ENCODE results near the gene KRT7.

KRT7 gene

DNA sequence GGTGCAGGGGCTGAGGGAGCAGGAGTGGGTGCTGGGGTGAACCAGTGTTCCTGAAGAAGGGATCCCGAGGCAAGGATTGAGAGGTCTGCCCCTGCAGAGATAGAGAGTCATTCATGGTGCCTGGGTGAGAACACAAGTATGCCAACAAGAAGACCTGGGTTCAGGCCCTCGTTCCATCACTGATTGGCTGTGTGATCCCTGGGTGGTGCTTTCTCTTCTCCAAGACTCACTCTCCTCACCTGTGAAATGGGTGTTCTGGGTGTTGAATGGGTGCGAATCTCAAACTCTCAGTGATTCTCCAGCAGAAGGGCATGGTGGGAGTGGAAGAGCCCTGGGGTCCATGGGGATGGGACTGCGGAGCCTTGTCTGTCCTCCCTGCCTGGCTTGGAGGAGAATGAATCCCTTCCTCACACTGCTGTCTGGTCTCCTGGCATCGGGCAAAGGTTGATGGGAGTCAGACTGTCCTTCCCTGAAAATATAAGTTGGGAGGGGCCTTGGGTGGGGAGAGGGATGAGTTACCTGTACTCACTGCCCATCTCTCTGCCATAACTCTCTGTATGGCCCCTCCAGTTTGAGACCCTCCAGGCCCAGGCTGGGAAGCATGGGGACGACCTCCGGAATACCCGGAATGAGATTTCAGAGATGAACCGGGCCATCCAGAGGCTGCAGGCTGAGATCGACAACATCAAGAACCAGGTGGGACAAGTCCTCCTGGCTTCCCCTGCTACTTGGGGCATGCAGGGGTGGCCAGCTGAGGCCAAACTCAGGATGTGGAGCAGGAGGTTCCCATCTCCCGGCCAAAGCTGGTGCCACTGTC lies 9.6 kb downstream of the KRT7 start:
- H3K79me2 ChIP-seq (ENCODE audit: control insufficient read depth, insufficient read depth, low read length) = no peaks in the 10 kb centered on the region
- no peaks in the 10 kb centered on the region for H3K27me3 ChIP-seq (ENCODE audit: insufficient read depth, low read length, poor library complexity)
- no peak overlapping the region for H4K5ac ChIP-seq (ENCODE audit: low read length)
- H2BK15ac ChIP-seq (replicated peaks; ENCODE audit: low read depth) = no peak overlapping the region
- H3K4me2 ChIP-seq (ENCODE audit: low read length) = no peak overlapping the region
- H3K4ac ChIP-seq (ENCODE audit: low read depth, low read length) = no peak overlapping the region
- H3K36me3 ChIP-seq (ENCODE audit: control insufficient read depth, insufficient read depth, low read length) = no peaks in the 10 kb centered on the region
- H2BK120ac ChIP-seq (ENCODE audit: low read depth, low read length) = no peak overlapping the region
- H3K4me3 ChIP-seq (ENCODE audit: low read length) = no peak overlapping the region
- no peak overlapping the region for H2BK5ac ChIP-seq (ENCODE audit: low read length)
- H3K23ac ChIP-seq (ENCODE audit: low read length) = no peak overlapping the region
- no peaks in the 10 kb centered on the region for H3K4me1 ChIP-seq (ENCODE audit: control insufficient read depth, low read depth, low read length)
- no peak for DNase-seq
- H4K8ac ChIP-seq (ENCODE audit: low read depth, low read length) = no peak overlapping the region
- WGBS (ENCODE audit: extremely low coverage, insufficient coverage, low lambda C conversion rate) = no CpG with 5 or more reads among the region's 11 CpGs
- no peak overlapping the region for H3K56ac ChIP-seq (ENCODE audit: low read length)
- H3K9ac ChIP-seq (ENCODE audit: low read length) = no peak overlapping the region
- no peak overlapping the region for H3K18ac ChIP-seq (ENCODE audit: low read length)
- H2AK5ac ChIP-seq (ENCODE audit: low read length) = no peak overlapping the region
- no peaks in the 10 kb centered on the region for H3K79me1 ChIP-seq (ENCODE audit: low read length)
- H3K27ac ChIP-seq (ENCODE audit: low read depth, low read length) = no peak overlapping the region

DNA sequence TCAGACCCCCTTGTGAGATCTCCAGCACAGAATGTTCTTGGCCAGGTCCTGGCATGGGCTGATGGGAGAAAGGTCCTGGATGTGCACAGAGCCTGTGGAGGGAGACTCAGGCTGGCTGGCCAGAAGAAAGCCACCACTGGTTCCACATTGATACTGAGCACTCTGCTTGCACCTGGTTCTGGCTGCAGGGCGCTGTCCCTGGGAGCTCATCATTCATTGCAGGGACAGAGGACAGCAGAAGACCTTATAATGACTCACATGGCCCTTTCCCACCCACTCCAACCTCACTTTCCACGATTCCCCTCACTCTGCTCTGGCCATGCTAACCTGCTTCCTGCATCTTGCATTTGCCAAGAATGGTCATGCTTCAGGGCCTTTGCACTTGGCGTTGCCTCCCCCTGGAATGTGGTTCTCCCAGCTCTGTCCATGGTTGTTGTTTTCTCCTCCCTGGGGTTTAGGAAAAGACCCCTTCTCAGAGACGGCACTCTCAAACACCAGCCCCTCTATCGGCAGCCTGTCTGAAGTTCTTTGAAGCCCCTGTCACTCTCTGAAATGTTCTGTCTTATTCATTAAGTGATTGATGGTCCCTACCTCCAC lies 10.3 kb downstream of the KRT7 start:
- Histone ChIP-seq H3K4ac (ENCODE audit: low read depth, low read length) (no peak overlapping the region), H3K79me2 (ENCODE audit: control insufficient read depth, insufficient read depth, low read length) (no peaks in the 10 kb centered on the region), H3K79me1 (ENCODE audit: low read length) (no peaks in the 10 kb centered on the region), H2AK5ac (ENCODE audit: low read length) (no peak overlapping the region), H2BK15ac (replicated peaks; ENCODE audit: low read depth) (no peak overlapping the region), H3K27me3 (ENCODE audit: insufficient read depth, low read length, poor library complexity) (no peaks in the 10 kb centered on the region), H3K9ac (ENCODE audit: low read length) (no peak overlapping the region), H4K8ac (ENCODE audit: low read depth, low read length) (no peak overlapping the region), H4K5ac (ENCODE audit: low read length) (no peak overlapping the region), H3K36me3 (ENCODE audit: control insufficient read depth, insufficient read depth, low read length) (no peaks in the 10 kb centered on the region), H2BK120ac (ENCODE audit: low read depth, low read length) (no peak overlapping the region), H3K4me2 (ENCODE audit: low read length) (no peak overlapping the region), H3K27ac (ENCODE audit: low read depth, low read length) (no peak overlapping the region), H3K23ac (ENCODE audit: low read length) (no peak overlapping the region), H3K4me1 (ENCODE audit: control insufficient read depth, low read depth, low read length) (no peaks in the 10 kb centered on the region), H3K56ac (ENCODE audit: low read length) (no peak overlapping the region), H3K18ac (ENCODE audit: low read length) (no peak overlapping the region), H3K4me3 (ENCODE audit: low read length) (no peak overlapping the region), H2BK5ac (ENCODE audit: low read length) (no peak overlapping the region)
- DNase-seq = no peak
- no CpG with 5 or more reads among the region's 5 CpGs for WGBS (ENCODE audit: extremely low coverage, insufficient coverage, low lambda C conversion rate)

DNA sequence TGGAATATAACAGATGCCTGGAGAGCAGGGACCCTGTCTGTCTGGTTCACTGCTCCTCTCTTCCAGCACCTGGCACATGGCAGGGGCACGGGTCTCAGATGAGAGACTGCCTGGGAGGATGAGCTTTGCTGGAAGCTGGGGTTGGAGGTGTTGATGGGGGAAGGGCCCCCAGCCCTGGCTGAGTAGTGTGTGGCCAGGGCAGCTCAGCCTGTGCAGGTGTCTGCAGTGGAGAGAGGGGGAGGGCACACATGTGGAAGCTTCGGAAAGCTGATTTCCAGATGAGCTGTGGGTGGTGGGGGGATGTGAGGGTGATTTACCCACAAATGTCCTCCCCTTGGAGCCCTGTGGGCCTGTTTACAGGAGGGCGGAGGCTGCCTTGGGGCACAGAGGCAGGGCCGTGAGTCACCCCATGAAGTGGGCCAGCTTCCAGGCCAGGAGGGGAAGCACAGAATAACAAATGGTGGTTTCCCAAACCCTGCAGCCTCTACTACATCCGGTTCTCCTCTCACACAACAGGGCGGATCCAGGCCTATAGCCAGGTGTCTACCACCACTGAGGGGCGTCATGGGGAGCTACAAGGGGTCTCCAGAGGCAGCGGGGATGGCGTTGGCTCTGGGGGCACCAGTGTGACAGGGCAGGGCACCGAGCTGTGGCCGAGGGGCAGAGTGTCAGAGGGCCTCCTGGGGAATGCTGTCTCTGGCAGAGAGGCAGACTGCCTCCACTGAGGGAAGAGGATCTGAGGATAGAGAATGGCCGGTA lies 11.0 kb downstream of the KRT7 start:
- Histone ChIP-seq H3K23ac (ENCODE audit: low read length) (no peak overlapping the region), H3K27ac (ENCODE audit: low read depth, low read length) (no peak overlapping the region), H3K56ac (ENCODE audit: low read length) (no peak overlapping the region), H3K4me2 (ENCODE audit: low read length) (no peak overlapping the region), H2BK5ac (ENCODE audit: low read length) (no peak overlapping the region), H2BK15ac (replicated peaks; ENCODE audit: low read depth) (no peak overlapping the region), H4K5ac (ENCODE audit: low read length) (no peak overlapping the region), H4K8ac (ENCODE audit: low read depth, low read length) (no peak overlapping the region), H3K79me2 (ENCODE audit: control insufficient read depth, insufficient read depth, low read length) (no peaks in the 10 kb centered on the region), H3K9ac (ENCODE audit: low read length) (no peak overlapping the region), H3K27me3 (ENCODE audit: insufficient read depth, low read length, poor library complexity) (no peaks in the 10 kb centered on the region), H3K4me1 (ENCODE audit: control insufficient read depth, low read depth, low read length) (no peaks in the 10 kb centered on the region), H3K4me3 (ENCODE audit: low read length) (no peak overlapping the region), H3K79me1 (ENCODE audit: low read length) (no peaks in the 10 kb centered on the region), H3K18ac (ENCODE audit: low read length) (no peak overlapping the region), H3K4ac (ENCODE audit: low read depth, low read length) (no peak overlapping the region), H2AK5ac (ENCODE audit: low read length) (no peak overlapping the region), H2BK120ac (ENCODE audit: low read depth, low read length) (no peak overlapping the region), H3K36me3 (ENCODE audit: control insufficient read depth, insufficient read depth, low read length) (no peaks in the 10 kb centered on the region)
- DNase-seq = no peak
- WGBS (ENCODE audit: extremely low coverage, insufficient coverage, low lambda C conversion rate) = no CpG with 5 or more reads among the region's 12 CpGs

DNA sequence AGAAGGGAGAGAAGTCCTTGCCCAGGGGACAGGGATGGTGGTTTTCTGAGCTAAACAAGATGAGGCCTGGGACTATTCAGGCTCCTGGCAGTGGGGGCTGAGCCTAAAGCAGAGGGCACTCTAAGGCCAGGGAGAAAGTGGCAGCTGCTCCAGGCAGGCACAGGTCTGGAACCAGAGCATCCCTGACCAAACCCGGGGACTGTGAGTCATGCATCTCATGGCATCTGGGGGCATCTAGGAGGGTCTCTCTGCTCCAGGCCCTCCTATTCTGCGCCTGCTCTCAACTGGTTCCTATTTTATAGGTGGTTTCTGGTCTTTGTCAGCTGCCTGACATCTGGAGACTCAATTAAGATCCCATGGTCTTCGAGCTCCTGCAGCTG lies 11.6 kb downstream of the KRT7 start:
- Histone ChIP-seq H2BK15ac (replicated peaks; ENCODE audit: low read depth) (no peak overlapping the region), H3K18ac (ENCODE audit: low read length) (no peak overlapping the region), H3K79me2 (ENCODE audit: control insufficient read depth, insufficient read depth, low read length) (no peaks in the 10 kb centered on the region), H3K9ac (ENCODE audit: low read length) (no peak overlapping the region), H4K8ac (ENCODE audit: low read depth, low read length) (no peak overlapping the region), H3K56ac (ENCODE audit: low read length) (no peak overlapping the region), H3K27ac (ENCODE audit: low read depth, low read length) (no peak overlapping the region), H3K4me1 (ENCODE audit: control insufficient read depth, low read depth, low read length) (no peaks in the 10 kb centered on the region), H3K79me1 (ENCODE audit: low read length) (no peaks in the 10 kb centered on the region), H2AK5ac (ENCODE audit: low read length) (no peak overlapping the region), H3K4me2 (ENCODE audit: low read length) (no peak overlapping the region), H3K36me3 (ENCODE audit: control insufficient read depth, insufficient read depth, low read length) (no peaks in the 10 kb centered on the region), H3K4me3 (ENCODE audit: low read length) (no peak overlapping the region), H2BK120ac (ENCODE audit: low read depth, low read length) (no peak overlapping the region), H3K27me3 (ENCODE audit: insufficient read depth, low read length, poor library complexity) (peaks cover under 1% of the 10 kb centered on the region), H2BK5ac (ENCODE audit: low read length) (no peak overlapping the region), H3K4ac (ENCODE audit: low read depth, low read length) (no peak overlapping the region), H4K5ac (ENCODE audit: low read length) (no peak overlapping the region), H3K23ac (ENCODE audit: low read length) (no peak overlapping the region)
- WGBS (ENCODE audit: extremely low coverage, insufficient coverage, low lambda C conversion rate) = no CpG with 5 or more reads among the region's 3 CpGs
- DNase-seq = no peak

DNA sequence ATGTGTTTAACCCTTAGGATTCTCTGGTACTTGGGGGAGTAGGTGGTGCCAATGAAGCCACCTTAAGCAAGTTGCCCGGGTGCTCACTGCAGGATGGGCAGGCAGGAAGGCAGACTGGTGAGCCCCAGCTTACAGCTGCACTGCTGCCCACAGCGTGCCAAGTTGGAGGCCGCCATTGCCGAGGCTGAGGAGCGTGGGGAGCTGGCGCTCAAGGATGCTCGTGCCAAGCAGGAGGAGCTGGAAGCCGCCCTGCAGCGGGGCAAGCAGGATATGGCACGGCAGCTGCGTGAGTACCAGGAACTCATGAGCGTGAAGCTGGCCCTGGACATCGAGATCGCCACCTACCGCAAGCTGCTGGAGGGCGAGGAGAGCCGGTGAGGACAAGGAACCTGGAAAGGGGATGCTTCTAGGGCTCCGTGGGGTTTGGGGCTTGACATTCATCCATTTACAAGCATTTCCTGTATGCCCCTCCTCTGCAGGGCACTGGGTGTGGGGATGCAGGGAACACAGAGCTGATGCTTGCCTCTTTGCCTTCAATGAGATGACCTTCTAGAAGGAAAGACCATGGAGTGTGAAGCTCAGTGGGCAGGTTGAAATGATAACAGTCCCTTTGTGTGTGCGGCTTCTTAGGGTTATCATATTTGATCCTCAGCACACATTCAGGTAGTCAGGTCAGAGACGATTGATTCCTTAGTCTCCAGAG lies 12.4 kb downstream of the KRT7 start:
- no CpG with 5 or more reads among the region's 20 CpGs for WGBS (ENCODE audit: extremely low coverage, insufficient coverage, low lambda C conversion rate)

More for the DNA sequence above, 12.4 kb downstream of the KRT7 start:
- H3K23ac ChIP-seq (ENCODE audit: low read length) = no peak overlapping the region
- H2BK5ac ChIP-seq (ENCODE audit: low read length) = no peak overlapping the region
- no peak overlapping the region for H3K18ac ChIP-seq (ENCODE audit: low read length)
- no peaks in the 10 kb centered on the region for H3K36me3 ChIP-seq (ENCODE audit: control insufficient read depth, insufficient read depth, low read length)
- no peaks in the 10 kb centered on the region for H3K79me1 ChIP-seq (ENCODE audit: low read length)
- DNase-seq = no peak
- H4K5ac ChIP-seq (ENCODE audit: low read length) = no peak overlapping the region
- no peak overlapping the region for H2BK120ac ChIP-seq (ENCODE audit: low read depth, low read length)
- no peak overlapping the region for H3K27ac ChIP-seq (ENCODE audit: low read depth, low read length)
- H3K79me2 ChIP-seq (ENCODE audit: control insufficient read depth, insufficient read depth, low read length) = no peaks in the 10 kb centered on the region
- H2BK15ac ChIP-seq (replicated peaks; ENCODE audit: low read depth) = no peak overlapping the region
- H3K4me2 ChIP-seq (ENCODE audit: low read length) = no peak overlapping the region
- no peak overlapping the region for H3K56ac ChIP-seq (ENCODE audit: low read length)
- no peak overlapping the region for H3K9ac ChIP-seq (ENCODE audit: low read length)
- no peak overlapping the region for H3K4me3 ChIP-seq (ENCODE audit: low read length)
- H4K8ac ChIP-seq (ENCODE audit: low read depth, low read length) = no peak overlapping the region
- H3K4ac ChIP-seq (ENCODE audit: low read depth, low read length) = no peak overlapping the region
- peaks cover 6% of the 10 kb centered on the region for H3K27me3 ChIP-seq (ENCODE audit: insufficient read depth, low read length, poor library complexity)
- H2AK5ac ChIP-seq (ENCODE audit: low read length) = no peak overlapping the region
- no peaks in the 10 kb centered on the region for H3K4me1 ChIP-seq (ENCODE audit: control insufficient read depth, low read depth, low read length)

Measured in mesendoderm (in vitro differentiated cells).